ENCODE measurements around the gene SLC22A16. TPM values are rescaled to one million over a fixed set of nuclear protein-coding genes. Genes with fewer than 3 reads are reported as not detected.

The SLC22A16 gene
- total RNA-seq, 1 donor from 2014 or later: 2.0 TPM

DNA sequence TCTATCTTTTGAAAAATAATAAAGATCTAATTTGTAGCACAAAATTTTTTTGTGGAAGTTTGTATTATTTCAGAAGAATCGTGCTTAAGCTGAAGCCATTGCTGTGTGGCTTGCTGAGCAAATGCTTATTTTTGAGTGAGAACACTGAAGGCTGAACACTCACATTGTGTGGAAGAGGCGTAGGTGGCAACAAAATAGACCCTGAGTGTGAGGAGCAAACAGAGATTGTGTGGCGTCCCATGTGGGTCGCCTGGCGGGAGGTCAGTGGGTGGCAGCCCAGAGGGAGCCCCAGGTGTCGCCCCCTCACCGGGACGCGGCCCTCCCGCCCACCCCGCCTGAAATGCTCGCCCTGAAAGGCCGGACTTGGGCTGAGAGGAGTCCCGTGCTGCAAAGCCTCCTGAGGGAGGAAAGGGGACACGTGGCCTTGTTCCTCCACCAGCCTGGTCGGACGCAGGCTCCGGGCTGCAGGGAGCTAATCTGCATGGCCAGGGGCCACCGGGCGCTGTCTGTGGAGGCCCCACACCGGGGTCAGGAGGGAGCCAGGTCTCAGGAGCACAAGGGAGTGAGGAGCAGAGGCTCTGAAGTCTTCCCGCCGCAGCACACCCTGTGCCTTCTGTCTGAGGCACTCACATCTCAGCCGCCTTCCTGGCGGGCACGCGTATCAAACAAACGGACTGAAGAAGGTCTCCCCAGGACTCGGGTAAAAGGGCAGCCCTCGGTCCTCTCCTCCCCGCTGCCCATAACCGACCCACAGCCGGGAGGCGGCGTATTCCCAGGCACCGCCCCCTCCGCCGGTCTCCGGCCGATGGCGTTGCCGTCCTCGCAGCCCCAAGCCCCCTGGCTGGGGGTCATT lies 77.0 kb downstream of the SLC22A16 start:
- DNase-seq: no peak

GRCh38 chr6:110398778-110399177 lies 77.6 kb downstream of the SLC22A16 start:
- DNase-seq: no peak

DNA sequence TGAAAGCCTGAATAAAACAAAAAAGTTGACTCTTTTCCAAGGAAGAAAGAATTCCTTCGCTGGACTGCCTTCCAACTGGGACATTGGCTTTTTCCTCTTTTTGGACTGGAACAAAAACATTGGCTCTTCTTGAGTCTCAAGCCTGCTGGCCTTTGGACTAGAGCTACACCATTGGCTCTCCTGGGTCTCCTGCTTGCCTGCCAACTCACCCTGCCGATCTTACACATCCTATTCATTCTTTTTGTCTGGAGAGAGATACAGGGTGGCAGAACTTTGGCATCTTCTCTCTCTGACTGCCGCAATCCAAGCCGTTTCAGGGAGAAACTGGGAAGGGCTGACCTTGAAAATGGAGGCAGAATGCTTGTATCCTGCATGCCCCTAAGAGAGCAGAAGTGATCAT lies 81.2 kb downstream of the SLC22A16 start:
- DNase-seq: no peak

DNA sequence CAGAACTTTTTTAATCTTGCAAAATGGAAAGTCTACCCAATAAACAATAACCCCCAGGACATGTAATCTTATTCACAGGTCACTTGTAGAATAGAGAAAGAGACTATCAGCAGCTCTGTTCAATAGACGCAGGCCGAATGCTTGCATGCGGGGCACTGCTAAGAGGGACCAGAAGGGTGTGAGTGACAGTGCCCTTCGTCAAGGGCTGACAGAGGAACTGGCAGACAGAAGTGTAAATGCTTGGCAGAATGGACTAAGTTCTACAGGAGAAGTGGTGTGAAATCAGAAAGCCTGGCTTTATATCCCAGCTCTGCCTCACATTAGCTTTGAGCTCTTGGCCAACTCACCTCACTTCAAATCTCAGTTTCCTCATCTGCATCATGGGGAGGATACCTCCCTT lies 82.0 kb downstream of the SLC22A16 start:
- no peak for DNase-seq

GRCh38 chr6:110392727-110393126 lies 83.7 kb downstream of the SLC22A16 start:
- no peak for DNase-seq

DNA sequence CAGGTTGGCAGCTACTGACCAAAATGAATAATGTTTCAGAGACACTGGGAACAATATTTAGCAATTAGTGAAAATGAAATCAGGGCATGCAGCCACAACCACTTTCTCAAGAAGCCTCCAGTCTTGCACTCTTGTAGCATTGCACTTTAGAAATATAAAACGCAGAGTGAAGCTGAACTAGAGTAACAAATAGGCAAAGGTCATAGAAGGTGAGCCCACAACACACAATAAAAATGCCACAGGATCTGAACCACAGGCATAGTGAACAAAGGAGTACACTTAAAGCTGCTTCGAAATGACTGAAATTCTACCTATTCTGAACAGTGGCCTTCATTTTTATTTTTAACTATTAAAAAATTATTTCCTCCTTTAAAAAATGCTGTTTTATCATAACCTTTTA lies 86.0 kb downstream of the SLC22A16 start:
- DNase-seq: no peak

DNA sequence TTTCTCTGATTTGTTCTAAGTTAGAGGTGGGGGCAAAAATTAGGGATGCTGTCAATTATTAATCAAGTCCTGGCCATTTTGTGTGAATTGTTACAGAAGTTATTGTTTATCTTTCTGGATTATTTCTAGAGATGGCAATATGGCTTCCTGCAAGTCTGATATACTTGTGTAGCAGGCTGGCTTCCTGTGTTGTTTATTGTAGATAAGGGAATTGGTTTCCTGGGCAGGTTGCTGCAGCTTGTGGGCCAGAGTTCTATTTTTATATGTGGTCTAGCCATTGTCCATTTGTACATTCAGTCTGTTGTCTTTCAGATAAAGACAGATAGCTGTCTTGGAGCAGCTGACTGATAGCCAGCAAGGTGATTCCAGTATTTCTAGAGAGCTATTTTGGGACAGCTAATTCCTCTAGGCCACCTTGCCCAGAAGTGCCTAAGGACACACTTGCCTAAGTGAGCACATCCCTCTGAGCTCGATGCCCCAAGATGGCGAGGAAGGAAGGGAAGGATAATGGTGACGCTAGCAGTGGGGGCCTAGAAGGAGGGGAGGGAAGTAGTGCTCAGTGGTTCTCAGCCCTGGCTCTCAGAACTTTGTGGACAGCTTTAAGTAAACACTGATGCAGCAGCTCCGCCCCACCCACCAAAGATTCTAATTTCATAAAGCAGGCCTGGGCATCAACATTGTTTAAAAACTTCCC lies 86.6 kb downstream of the SLC22A16 start:
- no peak for DNase-seq

DNA sequence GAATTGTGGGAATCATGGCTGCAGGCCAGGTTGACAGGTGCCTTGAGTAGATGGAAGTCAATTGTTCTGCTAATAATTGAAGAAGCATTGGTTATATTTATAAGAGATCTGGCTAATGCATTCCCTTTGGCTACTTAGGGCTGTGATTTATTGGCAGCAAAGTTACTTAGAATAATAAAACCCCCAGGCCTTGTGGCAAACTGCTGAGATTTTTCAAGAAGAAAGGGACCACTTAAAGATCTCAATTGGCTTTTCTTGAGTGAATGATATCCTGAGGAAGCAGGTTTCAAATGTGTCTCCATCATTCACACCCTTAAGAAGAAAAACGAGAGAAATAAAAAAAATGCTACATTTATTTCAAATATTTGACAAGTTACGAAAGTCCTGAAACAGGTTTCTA lies 88.4 kb downstream of the SLC22A16 start:
- no peak for DNase-seq

DNA sequence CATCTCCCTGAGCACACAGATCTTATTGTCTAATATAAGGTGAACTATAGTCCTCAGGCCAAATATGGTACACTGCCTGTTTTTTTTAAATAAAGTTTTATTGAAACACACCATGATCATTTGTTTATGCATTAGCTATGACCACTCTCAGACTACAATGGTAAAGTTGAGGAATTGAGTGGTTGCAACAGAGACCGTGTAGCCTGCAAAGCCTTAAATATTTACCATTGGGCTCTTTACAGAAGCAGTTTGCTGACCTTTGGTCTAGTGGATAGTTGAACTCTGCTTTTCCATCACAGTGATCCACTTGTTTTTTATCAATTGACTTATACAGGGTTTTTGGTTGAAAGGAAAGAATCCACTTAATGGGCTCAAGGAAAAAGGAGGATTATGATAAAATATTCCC lies 91.0 kb downstream of the SLC22A16 start:
- DNase-seq: no peak

DNA sequence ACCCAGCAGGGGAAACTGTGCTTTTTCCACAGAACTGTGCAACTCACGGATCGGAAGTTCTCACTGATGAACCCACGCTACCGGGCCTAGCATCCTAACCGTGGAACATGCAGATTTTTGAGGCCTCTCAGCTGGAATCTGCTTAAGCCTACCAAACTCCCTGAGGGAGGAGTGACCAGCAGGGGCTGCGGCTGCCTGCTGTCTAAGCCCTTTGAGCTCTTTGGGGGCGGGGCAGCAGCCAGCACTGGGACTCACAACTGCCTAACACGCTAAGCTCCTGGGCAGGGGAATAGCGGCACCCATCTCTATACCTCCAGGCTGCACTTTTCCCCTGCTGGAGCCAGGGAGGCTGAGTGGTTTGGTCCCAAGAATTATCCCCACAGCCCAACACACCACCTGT lies 97.9 kb downstream of the SLC22A16 start:
- DNase-seq: no peak

Other genes with a start within 250 kb of the SLC22A16 start
- 3.6 TPM for gene METTL24, start 118.3 kb downstream of the SLC22A16 start, total RNA-seq
- 1.3 TPM for gene DDO, start 61.0 kb downstream of the SLC22A16 start, total RNA-seq